ENCODE measurements around the gene SLC16A1.

GRCh38 chr1:112933820-112934571, 22.0 kb downstream of the SLC16A1 start:
- TF ChIP-seq CTCF (IDR thresholded peaks at IDR 0.05; ENCODE audit: low read depth, low read length) (no peak), EZH2phosphoT487 (IDR thresholded peaks at IDR 0.05; ENCODE audit: low read depth) (no peak)
